NCI-H82 treated with DMSO at 0.1 percent for 48 hours (cell line): ENCODE data around the gene HTR3B.

Source experiments
- DNase-seq: peaks from one replicate; lab custom pipeline; 2025; ENCODE audit not compliant: unreplicated experiment; lab: John Stamatoyannopoulos, UW

Gene HTR3B

GRCh38 chr11:113986351-113987140, 82.0 kb downstream of the HTR3B start:
- no peak for DNase-seq

- DNase-seq: no peak
Measured at GRCh38 chr11:113989381-113989780, 84.8 kb downstream of the HTR3B start.

GRCh38 chr11:113989916-113990315, 85.3 kb downstream of the HTR3B start:
- no peak for DNase-seq

GRCh38 chr11:113991170-113991569, 86.6 kb downstream of the HTR3B start:
- DNase-seq: no peak

- peak; percentile 59 for DNase-seq
Measured at GRCh38 chr11:113991718-113992458, 87.3 kb downstream of the HTR3B start.

- peak; percentile 89 for DNase-seq
Measured at GRCh38 chr11:113992459-113993110, 88.0 kb downstream of the HTR3B start.

GRCh38 chr11:113994077-113994954, 89.7 kb downstream of the HTR3B start:
- DNase-seq: peak; percentile 35
